SU-DHL-6 (cell line): ENCODE measurements around the gene MPV17L2.

ENCODE experiments used
- H2AFZ ChIP-seq: fragments of 200-600 bp; sonication (generic); 2 replicates; pipeline ENCODE4 v1.6.1; 2014; ENCODE audit warnings: low read depth, mild to moderate bottlenecking, moderate library complexity, mixed read lengths, antibody characterized with exemption, low read length; ENCODE audit not compliant: severe bottlenecking
- H3F3A ChIP-seq: fragments of 200-600 bp; shearing (Covaris generic); 2 replicates; pipeline ENCODE4 v1.6.0; 2016; ENCODE audit warnings: antibody characterized with exemption, mild to moderate bottlenecking; ENCODE audit not compliant: insufficient read depth
- H3K27ac ChIP-seq: fragments of 200-600 bp; sonication (generic); 2 replicates; pipeline ENCODE4 v1.5.1; 2016; ENCODE audit warnings: low read depth, mild to moderate bottlenecking, low read length, moderate library complexity, mixed read lengths
- H3K27me3 ChIP-seq: fragments of 200-600 bp; sonication (generic), shearing (Covaris generic); 2 replicates; pipeline ENCODE4 v1.6.0; 2014; ENCODE audit warnings: mild to moderate bottlenecking, low read length
- H3K36me3 ChIP-seq: fragments of 200-600 bp; sonication (generic); 2 replicates; pipeline ENCODE4 v1.6.1; 2014; ENCODE audit warnings: mild to moderate bottlenecking, low read length, mixed read lengths
- H3K4me2 ChIP-seq: fragments of 300-600, 200-600 bp; shearing (Covaris generic), sonication (generic); 2 replicates; pipeline ENCODE4 v1.6.0; 2014; ENCODE audit warnings: low read length, low read depth, mild to moderate bottlenecking; ENCODE audit not compliant: poor library complexity, severe bottlenecking
- H3K4me3 ChIP-seq: fragments of 200-600 bp; sonication (generic); 2 replicates; pipeline ENCODE4 v1.5.1; 2014; ENCODE audit warnings: antibody characterized with exemption, low read length, mild to moderate bottlenecking, mixed read lengths; ENCODE audit not compliant: insufficient read depth, poor library complexity, severe bottlenecking
- H3K79me2 ChIP-seq: fragments of 200-600 bp; sonication (generic); 2 replicates; pipeline ENCODE4 v1.6.1; 2014; ENCODE audit warnings: mild to moderate bottlenecking, low read length, moderate library complexity; ENCODE audit not compliant: insufficient read depth
- H3K9ac ChIP-seq: fragments of 200-600 bp; sonication (generic); 2 replicates; pipeline ENCODE4 v1.7.0; 2014; ENCODE audit warnings: mild to moderate bottlenecking, low read length
- H3K9me2 ChIP-seq: fragments of 200-600 bp; sonication (generic); replicated peaks from 2 replicates; pipeline ENCODE4 v1.6.1; 2014; ENCODE audit warnings: low read length; ENCODE audit not compliant: insufficient read depth
- H3K9me3 ChIP-seq: fragments of 200-600 bp; sonication (generic); 2 replicates; pipeline ENCODE4 v1.6.1; 2014; ENCODE audit warnings: low read length, mixed read lengths; ENCODE audit not compliant: insufficient read depth
- H4K20me1 ChIP-seq: fragments of 200-600 bp; sonication (generic); 2 replicates; pipeline ENCODE4 v1.6.1; 2014; ENCODE audit warnings: low read depth, mild to moderate bottlenecking, antibody characterized with exemption, low read length, moderate library complexity, mixed read lengths
- EZH2phosphoT487 ChIP-seq: fragments of 200-600 bp; sonication (generic), shearing (Covaris generic); conservative IDR thresholded peaks from 2 replicates; pipeline ENCODE4 v1.6.1; 2018; ENCODE audit warnings: mild to moderate bottlenecking, antibody characterized with exemption, low read length, moderate library complexity, mixed read lengths
- TF ChIP-seq, protein P1 (sequence below): fragments of 200-600 bp; sonication (generic); IDR thresholded peaks from one replicate; pipeline ENCODE4 v1.5.1; 2017; ENCODE audit warnings: antibody characterized with exemption, mild to moderate bottlenecking, low read length, moderate library complexity; ENCODE audit not compliant: insufficient read depth, poor library complexity, severe bottlenecking

The MPV17L2 gene

DNA sequence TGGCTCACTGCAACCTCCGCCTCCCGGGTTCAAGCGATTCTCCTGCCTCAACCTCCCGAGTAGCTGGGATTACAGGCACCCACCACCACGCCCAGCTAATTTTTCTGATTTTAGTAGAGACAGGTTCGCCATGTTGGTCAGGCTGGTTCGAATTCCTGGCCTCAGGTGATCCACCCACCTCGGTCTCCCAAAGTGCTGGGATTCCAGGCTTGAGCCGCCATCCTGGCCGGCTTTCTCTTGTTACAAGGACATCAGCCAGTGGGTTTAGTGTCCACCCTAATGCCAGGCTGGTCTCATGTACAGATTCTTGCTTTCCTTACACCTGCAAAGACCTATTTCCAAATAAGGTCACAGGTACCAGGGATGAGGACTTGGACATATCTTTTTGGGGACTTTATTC, 33.2 kb upstream of the MPV17L2 start:
- H3K27me3 ChIP-seq, result no peaks in the 10 kb centered on the region
- no peaks in the 10 kb centered on the region for H3K9me3 ChIP-seq
- H3K36me3 ChIP-seq, result no peaks in the 10 kb centered on the region
- H4K20me1 ChIP-seq, result no peaks in the 10 kb centered on the region
- no peak overlapping the region for H3K4me3 ChIP-seq
- H3K9me2 ChIP-seq, result no peaks in the 10 kb centered on the region
- no peak overlapping the region for H3K9ac ChIP-seq
- 0 out of 2 replicates have a peak, but pooled peaks cover 13% of the 10 kb centered on the region for H3F3A ChIP-seq
- H3K27ac ChIP-seq, result no peak overlapping the region
- H2AFZ ChIP-seq, result no peak overlapping the region
- H3K4me2 ChIP-seq, result no peak overlapping the region
- 0 out of 2 replicates have a peak, but pooled peaks cover 6% of the 10 kb centered on the region for H3K79me2 ChIP-seq
- no peak for TF ChIP-seq EZH2phosphoT487
- TF ChIP-seq, protein P1, sequence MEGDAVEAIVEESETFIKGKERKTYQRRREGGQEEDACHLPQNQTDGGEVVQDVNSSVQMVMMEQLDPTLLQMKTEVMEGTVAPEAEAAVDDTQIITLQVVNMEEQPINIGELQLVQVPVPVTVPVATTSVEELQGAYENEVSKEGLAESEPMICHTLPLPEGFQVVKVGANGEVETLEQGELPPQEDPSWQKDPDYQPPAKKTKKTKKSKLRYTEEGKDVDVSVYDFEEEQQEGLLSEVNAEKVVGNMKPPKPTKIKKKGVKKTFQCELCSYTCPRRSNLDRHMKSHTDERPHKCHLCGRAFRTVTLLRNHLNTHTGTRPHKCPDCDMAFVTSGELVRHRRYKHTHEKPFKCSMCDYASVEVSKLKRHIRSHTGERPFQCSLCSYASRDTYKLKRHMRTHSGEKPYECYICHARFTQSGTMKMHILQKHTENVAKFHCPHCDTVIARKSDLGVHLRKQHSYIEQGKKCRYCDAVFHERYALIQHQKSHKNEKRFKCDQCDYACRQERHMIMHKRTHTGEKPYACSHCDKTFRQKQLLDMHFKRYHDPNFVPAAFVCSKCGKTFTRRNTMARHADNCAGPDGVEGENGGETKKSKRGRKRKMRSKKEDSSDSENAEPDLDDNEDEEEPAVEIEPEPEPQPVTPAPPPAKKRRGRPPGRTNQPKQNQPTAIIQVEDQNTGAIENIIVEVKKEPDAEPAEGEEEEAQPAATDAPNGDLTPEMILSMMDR, result no peak

DNA sequence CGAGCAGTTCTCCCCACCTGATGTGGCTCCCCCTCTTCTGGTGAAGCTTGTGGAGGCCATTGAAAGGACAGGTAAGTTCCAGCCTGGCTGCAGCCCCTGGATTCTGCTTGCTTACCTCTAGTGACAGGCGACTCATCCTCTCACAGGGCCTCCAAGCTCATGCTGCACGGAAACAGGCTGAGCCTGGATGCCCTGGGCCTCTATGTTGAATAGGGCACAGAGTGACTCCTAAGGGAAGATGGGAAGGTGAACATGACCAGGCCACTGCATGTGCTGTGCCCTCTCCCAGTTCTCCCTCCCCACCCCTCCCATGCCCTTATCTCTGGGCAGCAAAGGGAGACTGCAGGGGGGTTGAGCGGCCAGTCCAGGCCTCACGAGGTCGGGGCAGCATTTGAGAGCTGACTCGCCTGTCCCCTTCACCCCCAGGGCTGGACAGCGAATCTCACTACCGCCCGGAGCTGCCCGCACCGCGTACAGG, 32.5 kb upstream of the MPV17L2 start:
- TF ChIP-seq EZH2phosphoT487, result no peak
- TF ChIP-seq, protein P1, result no peak
- Histone ChIP-seq H3K4me3 (peak overlapping the region; percentile 41), H2AFZ (peak overlapping the region; percentile 55), H3K9ac (peak overlapping the region; percentile 67), H3K79me2 (0 out of 2 replicates have a peak, but pooled peaks cover 1% of the 10 kb centered on the region), H3K27me3 (no peaks in the 10 kb centered on the region), H3K9me2 (no peaks in the 10 kb centered on the region), H3K27ac (peak overlapping the region; percentile 54), H3F3A (0 out of 2 replicates have a peak, but pooled peaks cover 13% of the 10 kb centered on the region), H3K9me3 (no peaks in the 10 kb centered on the region), H3K4me2 (peak overlapping the region; percentile 60), H3K36me3 (no peaks in the 10 kb centered on the region), H4K20me1 (no peaks in the 10 kb centered on the region)

DNA sequence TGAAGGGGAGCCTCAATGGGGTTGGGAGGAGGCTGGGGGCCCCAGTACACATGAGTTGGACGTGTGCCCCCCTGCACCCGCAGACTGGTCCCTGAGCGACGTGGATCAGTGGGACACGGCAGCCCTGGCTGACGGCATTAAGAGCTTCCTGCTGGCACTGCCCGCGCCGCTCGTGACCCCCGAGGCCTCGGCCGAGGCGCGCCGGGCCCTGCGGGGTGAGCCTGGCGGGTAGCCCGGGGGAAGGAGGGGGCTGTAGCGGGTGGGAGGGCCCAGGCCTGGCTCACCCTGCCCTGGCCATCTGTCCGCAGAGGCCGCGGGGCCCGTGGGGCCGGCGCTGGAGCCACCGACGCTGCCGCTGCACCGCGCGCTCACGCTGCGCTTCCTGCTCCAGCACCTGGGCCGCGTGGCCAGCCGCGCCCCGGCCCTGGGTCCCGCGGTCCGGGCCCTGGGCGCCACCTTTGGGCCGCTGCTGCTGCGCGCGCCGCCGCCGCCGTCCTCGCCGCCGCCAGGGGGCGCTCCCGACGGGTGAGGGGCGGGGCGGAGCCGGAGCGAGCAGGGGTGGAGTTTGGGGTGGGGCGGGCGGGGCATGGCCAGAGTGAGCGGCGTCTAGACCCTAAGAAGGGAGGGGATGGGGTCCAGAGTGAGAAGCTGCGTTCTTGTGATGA, 31.9 kb upstream of the MPV17L2 start:
- Histone ChIP-seq H3K9me2 (no peaks in the 10 kb centered on the region), H3F3A (0 out of 2 replicates have a peak, but pooled peaks cover 13% of the 10 kb centered on the region), H3K4me2 (peak overlapping the region; percentile 60), H3K36me3 (no peaks in the 10 kb centered on the region), H2AFZ (peak overlapping the region; percentile 55), H3K9ac (peak overlapping the region; percentile 67), H4K20me1 (no peaks in the 10 kb centered on the region), H3K4me3 (peak overlapping the region; percentile 41), H3K27me3 (no peaks in the 10 kb centered on the region), H3K9me3 (no peaks in the 10 kb centered on the region), H3K79me2 (no peaks in the 10 kb centered on the region), H3K27ac (peak overlapping the region; percentile 54)
- TF ChIP-seq, protein P1, result no peak
- TF ChIP-seq EZH2phosphoT487, result no peak
